HG03432 (cell line): ENCODE results near the gene ANKIB1.
"Not testable (repeated sequence)": the region's sequence is repeated elsewhere in the genome, so short reads cannot be mapped to it uniquely, and the experiment has no call there.

ENCODE experiments used
- ATAC-seq: cut with Tn5 transposase; IDR thresholded peaks from one replicate; pipeline ENCODE4 v1.9.1; 2021; ENCODE audit warnings: mild to moderate bottlenecking, moderate library complexity; ENCODE audit not compliant: unreplicated experiment

ANKIB1 gene

DNA sequence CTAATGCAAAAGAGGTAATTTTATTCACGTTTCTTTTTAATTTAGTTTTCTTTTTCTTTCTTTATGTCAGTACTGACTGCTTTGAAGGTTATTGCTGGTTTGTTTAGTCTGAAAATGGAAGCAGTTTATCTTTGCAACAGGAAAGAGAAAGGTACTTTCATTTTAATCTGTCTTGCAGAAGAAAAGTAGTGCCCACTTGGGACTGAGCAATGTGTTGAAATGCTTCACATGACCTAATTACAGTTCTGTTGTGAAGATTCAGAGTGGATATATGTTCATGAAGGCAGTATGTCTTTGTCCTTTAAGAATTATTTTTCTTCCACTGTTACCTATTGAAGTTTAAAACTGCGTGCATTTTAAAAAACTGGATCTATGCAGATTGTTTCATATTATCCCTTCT lies 80.1 kb downstream of the ANKIB1 start:
- no peak for ATAC-seq

DNA sequence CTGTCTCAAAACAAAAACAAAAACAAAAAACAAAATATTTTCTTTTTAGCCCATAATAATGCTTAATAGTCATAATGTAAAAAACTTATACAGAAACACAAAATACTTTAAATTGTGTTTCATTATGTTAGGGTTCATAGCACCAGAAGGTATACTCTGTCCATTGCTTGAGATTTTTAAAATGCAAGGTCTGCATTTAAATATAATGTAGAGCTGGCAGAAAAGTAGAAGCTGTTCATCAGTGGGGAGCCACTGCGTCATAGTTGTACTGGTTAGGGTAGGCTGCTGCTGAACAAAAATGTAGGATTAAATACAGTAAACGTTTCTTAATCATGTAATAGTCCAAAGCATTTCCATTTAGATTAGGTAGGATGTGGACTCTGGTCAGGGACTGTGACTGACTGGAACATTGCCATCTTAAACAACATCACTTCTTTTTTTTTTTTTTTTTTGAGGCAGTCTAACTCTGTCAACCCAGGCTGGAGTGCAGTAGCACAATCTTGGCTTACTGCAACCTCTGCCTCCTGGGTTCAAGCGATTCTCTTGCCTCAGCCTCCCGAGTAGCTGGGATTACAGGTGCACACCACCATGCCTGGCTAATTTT lies 85.2 kb downstream of the ANKIB1 start:
- ATAC-seq, result no peak

DNA sequence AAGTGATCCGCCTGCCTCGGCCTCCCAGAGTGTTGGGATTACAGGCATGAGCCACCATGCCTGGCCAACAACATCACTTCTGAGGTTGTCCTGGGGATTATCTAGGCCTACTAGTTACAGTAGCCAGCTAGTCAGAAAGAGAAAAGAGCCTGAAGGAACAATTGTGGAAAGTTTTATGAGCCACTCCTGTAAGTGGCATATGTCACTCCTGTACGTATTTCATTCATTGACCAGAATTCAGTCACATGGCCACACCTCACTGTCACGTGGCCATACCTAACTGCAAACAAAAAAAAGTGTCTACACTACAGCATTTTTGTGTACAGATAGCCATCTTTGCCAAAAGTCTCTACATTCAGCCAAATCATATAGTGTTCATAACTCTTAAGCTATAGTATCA lies 85.7 kb downstream of the ANKIB1 start:
- ATAC-seq, result no peak

DNA sequence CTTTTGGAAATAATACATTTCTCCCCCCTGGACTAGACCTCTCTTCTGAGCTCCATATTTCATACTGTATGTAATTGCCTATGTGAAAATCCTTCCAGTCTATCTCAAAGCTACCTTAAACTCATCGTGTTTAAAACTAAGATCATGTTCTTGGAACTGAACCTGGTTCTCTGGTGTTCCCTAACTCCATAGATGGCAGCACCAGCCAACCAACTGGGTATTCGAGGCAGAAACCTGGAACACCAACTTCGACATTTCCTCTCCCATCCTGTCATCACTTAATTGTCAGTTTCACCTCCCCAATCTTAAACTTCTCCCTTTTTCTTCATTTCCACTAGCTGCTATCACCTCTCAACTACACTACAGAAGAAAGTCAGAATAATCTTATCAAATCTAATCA lies 87.0 kb downstream of the ANKIB1 start:
- no peak for ATAC-seq

DNA sequence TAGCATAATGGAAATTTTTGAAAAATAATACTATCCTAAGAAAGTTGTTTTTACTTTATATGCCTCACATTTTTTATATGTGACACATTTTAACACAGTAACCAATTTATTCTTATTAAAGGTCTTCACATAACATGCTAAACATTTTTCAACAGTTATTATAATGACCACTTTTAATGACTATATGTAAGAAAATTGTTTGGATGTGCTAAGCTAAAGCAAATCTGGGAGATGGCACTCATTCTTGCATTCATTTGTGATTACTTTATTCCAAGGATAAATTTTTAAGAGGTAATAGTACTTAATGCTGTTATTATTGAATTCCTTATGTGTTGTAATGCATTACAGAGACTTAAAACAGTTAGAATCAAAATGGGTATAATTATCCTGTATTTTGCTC lies 88.1 kb downstream of the ANKIB1 start:
- no peak for ATAC-seq

DNA sequence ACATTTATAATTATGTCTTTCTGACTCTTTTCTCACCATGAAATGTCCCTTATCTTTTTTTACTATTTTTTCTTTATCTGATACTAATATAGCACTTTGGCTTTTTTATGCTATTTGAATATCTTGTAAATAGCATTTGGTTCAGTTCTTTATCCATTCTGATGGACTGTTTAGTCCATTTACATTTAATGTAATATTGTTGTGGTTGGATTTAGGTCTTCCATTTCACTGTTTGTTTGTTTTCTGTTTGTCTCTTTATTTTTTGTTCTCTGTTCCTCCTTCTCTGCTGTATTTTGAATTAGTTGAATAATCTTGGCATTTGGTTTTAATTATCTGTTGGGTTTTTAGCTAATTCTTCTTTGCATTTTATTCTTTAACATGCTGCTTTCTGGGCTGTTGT lies 89.8 kb downstream of the ANKIB1 start:
- no peak for ATAC-seq

DNA sequence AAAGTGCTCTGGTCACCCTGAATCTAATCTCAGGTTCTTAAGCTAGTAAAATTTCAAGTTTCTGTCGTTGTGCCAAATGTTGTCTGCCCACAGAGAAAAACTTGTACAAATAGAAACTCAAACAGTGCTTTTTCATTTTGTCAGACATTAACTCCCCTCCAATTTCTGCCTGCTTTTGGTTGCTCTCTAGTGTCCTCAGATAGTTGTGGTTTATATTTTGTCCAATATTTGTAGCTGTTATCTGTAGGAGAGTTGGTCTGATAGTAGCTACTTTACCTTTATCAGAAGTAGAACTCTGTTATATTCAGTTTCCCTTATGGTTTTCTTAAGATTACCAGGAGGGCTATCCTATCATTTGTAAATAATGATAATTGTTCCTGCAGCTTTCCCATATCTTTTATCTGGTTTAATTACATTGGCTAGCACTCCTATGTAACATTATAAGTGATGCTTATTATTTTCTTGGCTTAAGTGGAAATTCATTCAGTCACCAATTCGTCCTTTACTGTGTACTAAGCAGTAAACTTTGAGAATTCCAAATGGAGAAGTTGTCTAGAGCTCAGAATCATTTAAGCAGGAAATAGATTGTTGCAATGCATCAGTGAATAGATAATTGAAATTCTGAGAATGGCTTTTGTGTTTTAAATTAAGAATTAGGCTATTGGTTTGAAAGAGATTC lies 91.0 kb downstream of the ANKIB1 start:
- ATAC-seq, result no peak

DNA sequence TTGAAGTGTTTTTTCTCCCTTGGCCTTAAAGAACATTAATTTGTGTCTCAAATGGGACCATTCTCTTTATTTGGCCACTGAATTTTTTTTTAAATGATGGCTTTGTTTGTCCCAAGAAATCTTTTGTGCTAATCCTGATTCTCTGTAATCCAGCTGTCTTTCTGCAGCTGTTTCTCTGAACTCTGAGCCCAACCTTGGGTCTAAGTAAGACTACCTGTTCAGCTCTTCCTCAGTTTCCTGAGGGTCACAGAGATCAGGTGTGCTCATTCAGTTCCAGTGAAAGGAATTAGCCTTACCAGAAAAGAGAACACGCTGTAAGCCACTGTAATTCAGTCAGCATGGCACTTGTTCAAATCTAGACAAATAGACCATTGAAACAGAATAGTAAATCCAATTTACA lies 94.2 kb downstream of the ANKIB1 start:
- no peak for ATAC-seq

DNA sequence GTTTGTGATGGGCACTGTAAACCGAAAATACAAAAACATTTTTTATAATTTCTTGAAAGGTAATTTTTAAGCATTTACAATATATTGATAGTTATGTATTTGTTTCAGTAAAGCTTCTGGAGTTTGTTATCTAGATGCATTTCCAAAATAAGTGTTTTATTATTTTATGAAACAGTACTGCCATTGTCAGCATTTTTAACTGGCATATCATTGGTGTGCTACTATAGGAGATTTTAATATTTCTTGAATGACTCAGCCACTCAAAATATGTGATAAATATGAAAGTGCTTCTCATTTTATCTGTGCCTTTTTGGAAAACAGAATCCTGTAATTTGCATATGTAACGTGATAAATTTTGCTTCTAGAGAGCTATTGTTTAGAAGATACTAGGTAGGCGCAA lies 97.9 kb downstream of the ANKIB1 start:
- no peak for ATAC-seq

DNA sequence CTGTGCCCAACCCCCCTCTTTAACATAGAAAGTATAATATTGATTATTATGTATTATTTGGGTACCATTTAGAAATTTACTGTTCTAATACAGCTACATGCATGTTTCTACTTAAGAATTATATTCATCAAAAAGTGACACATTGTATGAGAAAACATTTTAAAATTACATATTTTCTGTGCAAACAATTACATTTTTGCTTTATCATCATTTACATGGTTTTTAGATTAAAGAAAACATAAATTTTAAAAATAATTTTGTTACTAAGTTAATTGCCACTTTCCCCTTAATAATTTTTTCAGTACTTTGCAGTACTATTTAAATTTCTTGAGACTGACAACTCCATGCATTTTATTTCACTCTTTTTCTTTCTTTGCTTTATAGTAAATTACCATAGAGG lies 106.2 kb downstream of the ANKIB1 start:
- no peak for ATAC-seq

DNA sequence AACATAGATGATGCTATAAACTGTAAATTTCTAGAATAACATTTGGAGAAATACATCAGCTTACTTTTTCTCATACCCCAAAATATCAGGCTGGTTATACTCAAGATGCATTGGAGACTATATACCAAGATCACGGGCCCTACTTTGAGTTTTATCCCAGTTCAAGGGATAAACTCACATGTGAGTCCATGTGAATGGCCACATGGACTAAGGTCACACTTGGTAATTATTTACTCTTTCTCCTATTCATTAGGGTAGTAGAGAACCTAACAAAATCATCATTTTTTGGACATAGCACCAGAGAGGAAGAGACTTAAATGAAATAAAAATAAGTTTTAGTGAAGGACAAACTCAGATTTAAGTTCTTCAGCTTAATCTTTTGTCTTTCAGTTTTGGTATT lies 108.4 kb downstream of the ANKIB1 start:
- no peak for ATAC-seq

DNA sequence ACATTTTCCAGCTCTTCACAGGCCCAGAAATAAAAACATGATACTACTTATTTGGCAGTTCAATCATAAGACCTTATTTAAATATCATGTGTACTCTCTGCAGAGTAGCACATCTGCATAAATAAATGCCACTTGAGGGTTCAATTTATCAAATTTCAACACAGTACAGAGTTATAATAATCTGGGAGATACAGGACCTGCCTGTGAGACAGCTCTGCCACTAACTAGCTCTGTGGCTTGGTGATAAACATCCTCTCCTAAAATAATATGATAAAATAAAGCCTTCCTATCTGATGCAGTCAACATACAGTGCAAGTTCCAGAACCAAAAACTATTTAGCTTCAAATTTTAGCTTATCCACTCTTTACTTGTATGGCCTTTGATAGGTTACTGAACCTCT lies 110.6 kb downstream of the ANKIB1 start:
- no peak for ATAC-seq

DNA sequence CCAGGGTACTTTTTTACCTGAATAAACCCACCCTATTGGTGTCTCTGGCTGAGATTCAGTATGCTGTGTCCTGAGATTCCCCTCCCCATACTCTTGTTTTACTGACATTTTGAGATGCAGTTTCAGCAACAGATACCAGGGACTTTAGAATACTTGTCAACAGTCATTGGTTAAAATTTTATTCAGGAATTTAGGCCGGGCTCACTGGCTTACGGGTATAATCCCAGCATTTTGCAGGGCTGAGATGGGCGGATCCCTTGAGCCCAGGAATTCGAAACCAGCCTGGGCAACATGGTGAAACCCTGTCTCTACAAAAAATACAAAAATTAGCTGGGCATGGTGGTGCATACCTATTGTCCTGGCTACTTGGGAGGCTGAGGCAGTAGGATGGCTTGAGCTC lies 111.5 kb downstream of the ANKIB1 start:
- ATAC-seq, result no peak

DNA sequence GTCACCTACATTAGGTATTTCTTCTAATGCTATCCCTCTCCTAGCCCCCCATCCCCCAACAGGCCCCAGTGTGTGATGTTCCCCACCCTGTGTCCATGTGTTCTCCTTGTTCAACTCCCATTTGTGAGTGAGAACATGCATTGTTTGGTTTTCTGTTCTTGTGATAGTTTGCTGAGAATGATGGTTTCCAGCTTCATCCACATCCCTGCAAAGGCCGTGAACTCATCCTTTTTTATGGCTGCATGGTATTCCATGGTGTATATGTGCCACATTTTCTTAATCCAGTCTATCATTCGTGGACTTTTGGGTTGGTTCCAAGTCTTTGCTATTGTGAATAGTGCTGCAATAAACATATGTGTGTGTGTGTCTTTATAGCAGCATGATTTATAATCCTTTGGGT lies 113.4 kb downstream of the ANKIB1 start:
- not testable (repeated sequence) for ATAC-seq

DNA sequence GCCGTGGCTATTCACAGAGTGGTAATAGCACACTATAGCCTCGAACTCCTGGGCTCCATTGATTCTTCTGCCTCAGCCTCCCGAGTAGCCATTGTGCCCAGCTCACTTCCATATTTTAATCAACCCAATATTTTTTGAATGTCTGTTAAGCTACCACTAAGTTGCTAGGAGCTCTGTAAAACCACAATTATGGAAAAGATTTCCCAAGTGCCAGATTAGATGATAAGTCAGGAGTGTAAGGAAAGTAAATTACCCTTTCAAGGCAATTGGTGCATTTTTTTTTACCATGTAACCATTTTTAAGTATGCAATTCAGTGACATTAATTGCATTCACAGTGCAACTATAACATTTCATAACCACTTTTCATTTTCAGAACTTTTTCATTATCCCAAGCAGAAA lies 114.0 kb downstream of the ANKIB1 start:
- no peak for ATAC-seq

DNA sequence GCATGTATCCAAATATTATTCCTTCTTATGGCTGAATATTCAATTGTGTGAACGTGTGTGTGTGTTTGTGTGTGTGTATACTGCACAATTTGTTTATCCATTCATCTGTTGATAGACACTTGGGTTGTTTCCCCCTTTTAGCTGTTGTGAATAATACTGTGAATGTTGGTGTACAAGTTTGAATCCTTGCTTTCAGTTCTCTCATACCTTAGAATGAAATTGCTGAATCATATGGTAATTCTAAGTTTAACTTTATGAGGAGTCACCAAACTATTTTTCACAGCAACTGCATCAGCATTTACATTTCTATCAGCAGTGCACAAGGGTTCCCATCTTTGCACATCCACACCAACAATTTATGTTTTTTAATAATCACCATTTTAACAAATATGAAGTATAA lies 114.6 kb downstream of the ANKIB1 start:
- ATAC-seq, result no peak

DNA sequence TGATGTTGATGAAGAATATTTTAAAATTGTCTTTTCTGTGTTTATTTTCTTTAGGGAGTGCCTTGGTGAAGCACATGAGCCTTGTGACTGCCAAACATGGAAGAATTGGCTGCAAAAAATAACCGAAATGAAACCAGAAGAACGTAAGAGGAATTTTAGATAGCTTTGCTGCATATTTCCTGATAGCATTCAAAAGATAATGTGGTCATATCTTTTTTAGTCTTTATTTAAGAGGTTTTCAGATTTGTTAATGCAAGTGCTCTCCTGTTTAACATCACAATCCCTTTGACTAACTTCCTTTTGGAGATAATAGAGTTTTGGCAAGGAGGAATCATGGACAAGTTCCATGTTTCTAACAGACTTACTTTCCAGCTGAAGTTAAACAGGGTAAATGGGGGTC lies 116.4 kb downstream of the ANKIB1 start:
- no peak for ATAC-seq

DNA sequence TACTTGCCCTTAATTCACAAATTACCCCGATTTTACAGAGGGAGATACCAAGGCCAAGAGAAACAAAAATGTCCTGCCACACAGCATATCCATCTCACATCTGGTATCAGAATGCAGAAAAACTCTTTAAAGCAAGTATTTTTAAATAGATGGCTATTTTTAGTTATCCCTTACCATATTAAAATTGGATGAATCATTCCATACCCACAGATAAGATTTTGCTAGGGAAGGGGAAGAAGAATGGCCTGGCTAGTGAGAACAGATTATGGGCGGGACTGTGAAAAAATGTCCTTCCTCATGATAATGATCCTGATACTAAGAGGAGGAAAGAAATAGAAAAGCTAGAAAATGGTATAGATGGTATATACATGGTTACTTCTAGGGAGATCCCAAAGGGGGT lies 121.0 kb downstream of the ANKIB1 start:
- ATAC-seq, result no peak

DNA sequence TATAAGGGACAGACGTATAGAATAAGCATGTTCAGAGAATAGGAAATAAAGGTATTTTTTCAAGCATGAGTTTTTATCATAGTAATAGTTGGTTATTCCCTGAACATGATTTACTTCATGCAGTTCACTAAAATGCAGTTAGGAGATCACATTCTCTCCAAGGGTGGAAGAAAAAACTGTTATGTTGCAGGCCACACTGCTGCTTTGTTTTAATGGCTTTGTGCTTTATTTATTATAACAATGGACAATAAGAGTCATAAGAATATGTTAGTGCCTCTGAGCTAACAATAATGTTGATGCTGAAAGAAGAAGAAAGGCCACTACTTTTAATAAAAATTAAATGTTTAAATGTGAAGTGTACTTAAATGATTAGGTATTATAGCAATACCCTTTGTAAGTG lies 123.0 kb downstream of the ANKIB1 start:
- no peak for ATAC-seq

DNA sequence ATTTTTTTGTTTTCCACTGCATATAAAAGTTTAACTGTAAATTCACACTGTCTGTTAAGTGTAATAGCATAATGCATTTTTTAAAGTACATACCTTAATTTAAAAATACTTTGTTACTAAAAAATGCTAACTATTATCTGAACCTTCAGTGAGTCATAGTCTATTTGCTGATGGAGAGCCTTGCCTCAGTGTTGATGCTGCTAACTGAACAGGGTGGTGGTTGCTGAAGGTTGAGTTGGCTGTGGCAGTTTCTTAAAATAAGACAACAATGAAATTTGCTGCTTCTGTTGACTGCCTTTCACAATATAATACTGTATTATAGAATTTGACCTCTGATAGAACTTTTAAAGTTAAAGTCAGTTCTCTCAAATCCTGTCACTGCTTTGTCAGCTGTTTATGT lies 129.2 kb downstream of the ANKIB1 start:
- ATAC-seq, result no peak

DNA sequence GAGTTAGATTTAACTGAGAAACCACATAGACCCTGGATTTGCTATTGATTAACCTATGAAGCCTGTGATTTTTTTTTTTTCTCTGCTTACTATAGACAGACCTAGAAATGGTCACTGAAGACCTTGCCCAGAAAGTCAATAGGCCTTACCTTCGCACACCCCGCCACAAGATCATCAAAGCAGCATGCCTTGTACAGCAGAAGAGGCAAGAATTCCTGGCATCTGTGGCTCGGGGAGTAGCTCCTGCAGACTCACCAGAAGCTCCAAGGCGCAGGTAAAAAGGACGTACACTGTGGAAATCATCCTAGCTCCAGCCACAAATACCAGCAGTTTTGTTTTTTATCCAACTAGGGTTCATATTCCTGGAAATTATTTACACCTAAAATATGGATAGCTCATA lies 145.3 kb downstream of the ANKIB1 start:
- ATAC-seq, result no peak

DNA sequence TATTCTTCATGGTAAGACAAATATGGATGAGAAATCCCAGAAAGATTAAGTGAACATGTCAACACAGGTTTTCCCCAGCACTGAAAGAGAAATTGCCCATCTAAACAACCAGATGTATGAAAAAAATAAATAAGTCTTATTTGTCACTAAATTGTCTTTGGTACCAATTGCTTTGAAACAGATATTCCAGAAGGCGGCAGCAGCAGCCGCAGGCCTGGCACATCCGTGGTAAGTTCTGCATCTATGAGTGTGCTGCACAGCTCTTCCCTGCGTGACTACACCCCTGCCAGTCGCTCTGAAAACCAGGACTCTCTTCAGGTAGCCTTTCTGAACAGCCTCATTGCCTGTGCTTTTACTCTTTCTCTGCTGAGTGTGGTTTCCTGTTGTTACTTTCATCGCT lies 151.8 kb downstream of the ANKIB1 start:
- no peak for ATAC-seq

DNA sequence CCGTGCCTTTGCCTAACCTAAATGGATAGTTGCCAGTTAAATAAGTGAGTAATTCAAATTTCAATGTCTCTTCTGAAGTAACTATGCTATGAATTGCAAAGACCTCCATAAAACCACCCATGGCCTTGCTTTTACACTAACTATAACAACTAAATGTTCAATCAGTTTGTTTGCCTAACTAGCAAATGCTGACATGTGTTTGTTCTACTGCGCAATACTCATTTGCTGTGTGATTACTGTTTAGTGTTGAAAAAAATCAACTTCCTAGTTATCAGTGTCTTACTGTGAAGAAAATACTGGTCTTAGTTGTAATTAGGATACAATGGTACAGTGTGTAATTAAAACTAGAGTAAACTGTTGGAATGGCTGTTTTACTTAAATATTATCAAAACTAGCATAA lies 154.2 kb downstream of the ANKIB1 start:
- no peak for ATAC-seq
